Upper lobe of left lung (tissue), 6 donors: ENCODE measurements around the gene RAMP3. TPM values are rescaled to one million over a fixed set of nuclear protein-coding genes. Genes with fewer than 3 reads are reported as not detected.
"Not testable (repeated sequence)": the region's sequence is repeated elsewhere in the genome, so short reads cannot be mapped to it uniquely, and the experiment has no call there.

Experiments used
- ATAC-seq, 2 donors: fragments of 200-7000 bp; cut with Tn5 transposase; one replicate each; pipeline ENCODE4 v1.9.1; 2022; ENCODE audit warnings: mild to moderate bottlenecking in 2 of 2, moderate library complexity in 2 of 2; ENCODE audit not compliant: low FRiP score in 2 of 2
- DNase-seq, 2 donors: peaks; one replicate each; pipeline ENCODE4 v3.0.0-alpha.2; 2019 to 2020
- H3K27ac ChIP-seq, 4 donors: fragments of 200-600 bp; sonication (generic); one replicate each; pipeline ENCODE4 v1.5.1; 2016 to 2019
- H3K27me3 ChIP-seq, 4 donors: fragments of 200-600 bp; sonication (generic); one replicate each; pipeline ENCODE4 v1.5.1; 2017 to 2019
- H3K36me3 ChIP-seq, 4 donors: fragments of 200-600 bp; sonication (generic); one replicate each; pipeline ENCODE4 v1.5.1; 2016 to 2019
- H3K4me1 ChIP-seq, 4 donors: fragments of 200-600 bp; sonication (generic); one replicate each; pipeline ENCODE4 v1.5.1; 2018 to 2019
- H3K4me3 ChIP-seq, 4 donors: fragments of 200-600 bp; sonication (generic); one replicate each; pipeline ENCODE4 v1.5.1; 2017 to 2019; ENCODE audit warnings: mild to moderate bottlenecking in 2 of 4, moderate library complexity in 1 of 4
- H3K9me3 ChIP-seq, 4 donors: fragments of 200-600 bp; sonication (generic); one replicate each; pipeline ENCODE4 v1.5.1; 2018 to 2019
- CTCF ChIP-seq, 6 experiments: fragments of 450-650 bp in 4 of 6; fragments of 200-600 bp in 2 of 6; sonication (generic) in 2 of 6; IDR thresholded peaks; one replicate each; pipeline ENCODE4 v1.5.1; 2016 to 2019; ENCODE audit warnings: antibody characterized with exemption in 6 of 6
- EP300 ChIP-seq, 4 donors: sonication (generic); formaldehyde crosslinking; IDR thresholded peaks; one replicate each; pipeline ENCODE4 v1.5.1; 2017; ENCODE audit warnings: antibody characterized with exemption in 4 of 4, control low read depth in 2 of 4
- POLR2A ChIP-seq, 4 donors: fragments of 450-650 bp; IDR thresholded peaks; one replicate each; pipeline ENCODE4 v1.5.1; 2016 to 2017; ENCODE audit warnings: antibody characterized with exemption in 4 of 4, mild to moderate bottlenecking in 2 of 4
- POLR2AphosphoS5 ChIP-seq, 2 donors: sonication (generic); formaldehyde crosslinking; IDR thresholded peaks; one replicate each; pipeline ENCODE4 v1.5.1; 2017; ENCODE audit warnings: antibody characterized with exemption in 2 of 2
- WGBS, 2 donors: methylation state at CpG; one replicate each; pipeline ENCODE4 v1.1.5; 2017 to 2018; 5-methylcytosine and 5-hydroxymethylcytosine counted together
- total RNA-seq, 6 donors: library from RNA; depleted of rRNA in 4 of 6; stranded (reverse); fragments of >200 nt in 4 of 6; gene quantifications; one replicate each; pipeline versions ENCODE4 v1.1.0 to v1.2.1, GENCODE V29; 2016 to 2021
- donor health status: DM: no; HTN: no; CAD: no; lungs with moderate emphysema.
- donor health status: DM: no; HTN: yes; CAD: no; lungs with severe emphysema.

The RAMP3 gene, protein sequence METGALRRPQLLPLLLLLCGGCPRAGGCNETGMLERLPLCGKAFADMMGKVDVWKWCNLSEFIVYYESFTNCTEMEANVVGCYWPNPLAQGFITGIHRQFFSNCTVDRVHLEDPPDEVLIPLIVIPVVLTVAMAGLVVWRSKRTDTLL
- total RNA-seq: 100 to 1,000 TPM in 3 of 6 donors, 10 to 100 TPM in 3; 33.5 to 306 (median 88.1) TPM

- H3K27me3 ChIP-seq: peaks cover 0 to 8% (median 3%) of the 10 kb centered on the region in 4 donors
- no peaks in the 10 kb centered on the region for H3K36me3 ChIP-seq
- H3K4me1 ChIP-seq: peaks cover 0 to 23% (median 7%) of the 10 kb centered on the region in 4 donors
- WGBS, 2 donors: 41 to 50% methylated on average over 1 to 17 of the region's 56 CpGs
- H3K9me3 ChIP-seq: no peaks in the 10 kb centered on the region
- H3K27ac ChIP-seq: peak within 1 kb of the TSS; percentile 74 to 94 (median 83)
- peak within 1 kb of the TSS; percentile 48 to 67 (median 51) for H3K4me3 ChIP-seq
- ATAC-seq: no peak
- DNase-seq: peak in 1 of 2 donors; percentile 85
- no peak for TF ChIP-seq EP300 (IDR thresholded peaks at IDR 0.05)
- TF ChIP-seq POLR2A (IDR thresholded peaks at IDR 0.05): peak in 1 of 4 donors; percentile 38
- peak in 1 of 2 donors; percentile 15 for TF ChIP-seq POLR2AphosphoS5 (IDR thresholded peaks at IDR 0.05)
Observed at GRCh38 chr7:45157653-45158401, at the start of gene RAMP3. Gene RAMP3, plus strand, starts transcription at chr7:45157791. Its CDS starts 38 bp downstream, at chr7:45157829.

DNA sequence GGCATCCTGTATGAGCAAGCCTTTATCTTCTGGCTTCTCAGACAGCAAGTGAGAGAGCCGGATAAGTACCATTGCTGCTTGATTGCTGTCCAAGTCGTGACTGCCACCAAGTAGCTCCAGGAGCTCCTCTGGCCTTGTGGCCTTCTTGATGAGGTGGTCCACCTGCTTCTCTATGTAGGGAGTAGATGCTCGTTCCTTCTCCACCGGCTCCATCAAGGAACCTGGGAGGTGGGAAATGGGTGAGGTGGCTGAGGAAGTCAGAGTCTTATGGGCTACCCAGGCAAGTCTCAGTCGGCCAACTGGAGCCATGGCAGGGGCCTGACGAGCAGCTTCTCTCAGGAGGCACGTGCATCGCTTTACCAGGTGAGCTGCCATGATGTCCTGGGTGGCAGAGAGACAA lies 48.7 kb upstream of the RAMP3 start:
- H3K27me3 ChIP-seq: no peaks in the 10 kb centered on the region
- no peak overlapping the region for H3K27ac ChIP-seq
- DNase-seq: no peak
- no peak for TF ChIP-seq EP300 (IDR thresholded peaks at IDR 0.05)
- TF ChIP-seq CTCF (IDR thresholded peaks at IDR 0.05): no peak
- TF ChIP-seq POLR2A (IDR thresholded peaks at IDR 0.05): no peak
- no peak for TF ChIP-seq POLR2AphosphoS5 (IDR thresholded peaks at IDR 0.05)
- ATAC-seq: no peak
- WGBS, 2 donors: 87 to 91% methylated on average over 5 to 8 of the region's 8 CpGs
- peaks cover 21 to 56% (median 37%) of the 10 kb centered on the region in 4 donors for H3K4me1 ChIP-seq
- peaks cover 36 to 54% (median 53%) of the 10 kb centered on the region in 4 donors for H3K36me3 ChIP-seq
- no peaks in the 10 kb centered on the region for H3K9me3 ChIP-seq
- no peak overlapping the region for H3K4me3 ChIP-seq

DNA sequence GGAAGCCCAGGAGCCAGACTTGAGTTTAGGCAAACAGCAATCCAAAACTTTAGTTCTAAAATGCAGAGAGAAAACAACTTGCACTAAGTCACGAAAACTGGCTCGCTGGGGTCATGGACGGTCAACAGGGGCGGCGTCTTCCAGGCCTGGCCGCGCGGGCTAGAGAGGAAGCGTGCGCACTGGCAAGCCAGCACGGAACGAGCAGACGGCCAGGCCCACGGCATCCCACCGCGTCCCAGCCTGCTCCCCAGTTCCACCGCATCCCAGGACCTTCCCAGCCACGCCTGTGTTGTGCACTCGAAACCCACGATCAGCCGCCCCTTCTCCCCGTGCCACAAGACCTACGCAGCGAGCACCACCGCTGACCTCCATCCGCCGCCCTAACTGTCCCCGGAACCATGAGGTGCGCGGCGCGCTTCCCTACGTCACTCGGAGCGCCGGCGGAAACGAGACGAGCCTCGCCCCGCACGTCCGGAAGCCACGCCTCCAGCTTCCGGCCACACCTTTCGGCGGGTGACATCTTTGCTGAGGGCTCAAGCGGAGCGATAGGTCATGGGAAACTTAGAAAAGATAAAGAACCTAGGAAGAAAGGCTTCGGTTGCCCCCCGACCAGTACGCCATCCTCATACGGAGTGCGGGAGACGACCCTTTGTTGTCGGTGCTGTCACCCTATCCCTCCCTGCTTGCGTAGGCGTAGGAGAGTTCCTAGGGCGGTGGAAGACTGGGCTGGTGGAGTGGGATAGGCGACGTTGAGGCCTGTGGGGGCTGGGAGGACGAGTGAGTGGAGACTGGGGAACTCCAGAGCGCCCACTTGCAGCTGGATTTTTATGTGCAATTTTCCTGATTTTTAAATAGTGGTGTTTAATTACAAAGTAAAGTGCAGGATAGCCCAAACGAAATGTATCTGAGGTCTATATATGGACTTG lies 46.0 kb upstream of the RAMP3 start, which contains the start of gene TBRG4:
Gene TBRG4, minus strand, starts transcription at position 400 of the 926 bp plus-strand sequence. CDS start 2,460 bp downstream, outside the sequence.
- Histone ChIP-seq H3K27ac (peak within 1 kb of the TSS; percentile 90 to 96 (median 94)), H3K9me3 (no peaks in the 10 kb centered on the region), H3K27me3 (no peaks in the 10 kb centered on the region), H3K36me3 (peaks cover 12 to 27% (median 26%) of the 10 kb centered on the region in 4 donors), H3K4me3 (peak within 1 kb of the TSS; percentile 64 to 82 (median 69)), H3K4me1 (peaks cover 21 to 54% (median 37%) of the 10 kb centered on the region in 4 donors)
- peak; percentile 99 for TF ChIP-seq POLR2AphosphoS5 (IDR thresholded peaks at IDR 0.05)
- peak in 2 of 4 donors; percentile 57 to 74 for TF ChIP-seq EP300 (IDR thresholded peaks at IDR 0.05)
- peak in 2 of 6 experiments; percentile 17 to 37 for TF ChIP-seq CTCF (IDR thresholded peaks at IDR 0.05)
- peak; percentile 58 to 97 (median 81) for TF ChIP-seq POLR2A (IDR thresholded peaks at IDR 0.05)
- WGBS, 2 donors: 0 to 1% methylated on average over 46 to 59 of the region's 64 CpGs
- peak; percentile 94 to 99 for DNase-seq
- peak; percentile 98 to 99 for ATAC-seq

- no peaks in the 10 kb centered on the region for H3K27me3 ChIP-seq
- H3K9me3 ChIP-seq: no peaks in the 10 kb centered on the region
- peak overlapping the region in 3 of 4 donors; percentile 90 to 96 (median 93) for H3K27ac ChIP-seq
- TF ChIP-seq POLR2AphosphoS5 (IDR thresholded peaks at IDR 0.05): no peak
- no peak for TF ChIP-seq POLR2A (IDR thresholded peaks at IDR 0.05)
- TF ChIP-seq EP300 (IDR thresholded peaks at IDR 0.05): no peak
- TF ChIP-seq CTCF (IDR thresholded peaks at IDR 0.05): no peak
- WGBS, 2 donors: 75 to 83% methylated on average over 1 of the region's 1 CpG
- ATAC-seq (no peak), DNase-seq (no peak)
- peak overlapping the region in 2 of 4 donors; percentile 64 to 82 for H3K4me3 ChIP-seq
- H3K4me1 ChIP-seq: peaks cover 21 to 43% (median 27%) of the 10 kb centered on the region in 4 donors
- H3K36me3 ChIP-seq: peaks cover under 1 to 16% (median 15%) of the 10 kb centered on the region in 4 donors
Observed at GRCh38 chr7:45112648-45113047, 44.9 kb upstream of the RAMP3 start.

GRCh38 chr7:45114257-45114656 lies 43.3 kb upstream of the RAMP3 start:
- H3K36me3 ChIP-seq, DNase-seq, H3K27ac ChIP-seq, H3K9me3 ChIP-seq, H3K4me3 ChIP-seq, ATAC-seq, H3K27me3 ChIP-seq: not testable (repeated sequence)
- H3K4me1 ChIP-seq: peaks cover 9 to 28% (median 16%) of the 10 kb centered on the region in 4 donors
- WGBS, 2 donors: 59 to 67% methylated on average over 1 of the region's 1 CpG
